Lung (tissue), 12 donors: ENCODE measurements around the gene PPP1R13B. TPM values are rescaled to one million over a fixed set of nuclear protein-coding genes. Genes with fewer than 3 reads are reported as not detected.

Experiments used
- ATAC-seq: fragments of 200-7000 bp; cut with Tn5 transposase; one replicate; pipeline ENCODE4 v1.9.1; 2020; ENCODE audit warnings: moderate number of reproducible peaks; ENCODE audit not compliant: insufficient read depth, low FRiP score
- DNase-seq, 3 donors: peaks; one replicate each; pipeline ENCODE4 v3.0.0-alpha.2; 2013 to 2017
- H3K27ac ChIP-seq, 2 donors: one replicate each; pipeline ENCODE4 v1.5.1; 2013; ENCODE audit warnings: mild to moderate bottlenecking in 2 of 2, moderate library complexity in 2 of 2, control low read depth in 1 of 2, inconsistent platforms in 1 of 2, low read depth in 1 of 2, low read length in 1 of 2
- H3K27me3 ChIP-seq, 3 donors: one replicate each; pipeline ENCODE4 v1.5.1; 2013; ENCODE audit warnings: low read length in 2 of 3; ENCODE audit not compliant: control insufficient read depth in 3 of 3, insufficient read depth in 3 of 3
- H3K36me3 ChIP-seq, 4 donors: one replicate each; pipeline ENCODE4 v1.5.1; 2013; ENCODE audit warnings: low read length in 4 of 4, mild to moderate bottlenecking in 1 of 4, moderate library complexity in 1 of 4; ENCODE audit not compliant: control insufficient read depth in 4 of 4, insufficient read depth in 4 of 4
- H3K4me1 ChIP-seq, 5 donors: one replicate each; pipeline ENCODE4 v1.5.1; 2013; ENCODE audit warnings: low read length in 5 of 5, mild to moderate bottlenecking in 2 of 5, moderate library complexity in 1 of 5; ENCODE audit not compliant: control insufficient read depth in 5 of 5, insufficient read depth in 5 of 5
- H3K4me3 ChIP-seq: one replicate; pipeline ENCODE4 v1.5.1; 2013; ENCODE audit warnings: mild to moderate bottlenecking, control low read depth, moderate library complexity
- H3K9ac ChIP-seq, 2 donors: one replicate each; pipeline ENCODE4 v1.5.1; 2013; ENCODE audit warnings: low read length in 2 of 2, control low read depth in 1 of 2; ENCODE audit not compliant: insufficient read depth in 1 of 2
- H3K9me3 ChIP-seq, 4 donors: one replicate each; pipeline ENCODE4 v1.5.1; 2013; ENCODE audit warnings: low read length in 3 of 4, mild to moderate bottlenecking in 1 of 4, moderate library complexity in 1 of 4; ENCODE audit not compliant: control insufficient read depth in 4 of 4, insufficient read depth in 3 of 4
- WGBS, 2 donors: extraction: QIAGEN DNeasy Blood & Tissue Kit; methylation state at CpG; one replicate each; pipeline ENCODE4 v1.1.7; 2013; 5-methylcytosine and 5-hydroxymethylcytosine counted together
- polyA plus RNA-seq, 2 donors: library from polyadenylated mRNA; stranded (reverse); fragments of 200-250 nt; gene quantifications; one replicate each; pipeline ENCODE4 v1.2.1, GENCODE V29; 2013
- total RNA-seq, 2 donors: library from RNA; depleted of rRNA in 1 of 2; stranded (reverse); fragments of >200 nt in 1 of 2; gene quantifications; one replicate each; pipeline ENCODE4 v1.2.1, GENCODE V29; 2014 to 2021
- TF ChIP-seq, protein P1 (sequence below): IDR thresholded peaks from 2 replicates; pipeline ENCODE4 v1.5.1; 2012; ENCODE audit warnings: mild to moderate bottlenecking; ENCODE audit errors: control extremely low read depth, extremely low read depth
- donor health status: control.
- donor health status: control.
- donor health status: Bipolar disorder and iron deficiency.
- donor health status: healthy.
- donor health status: DM: yes; HTN: yes; CAD: no.

The PPP1R13B gene
- total and polyA plus RNA-seq, 4 donors, result 12.0 to 66.6 (median 38.4) TPM

DNA sequence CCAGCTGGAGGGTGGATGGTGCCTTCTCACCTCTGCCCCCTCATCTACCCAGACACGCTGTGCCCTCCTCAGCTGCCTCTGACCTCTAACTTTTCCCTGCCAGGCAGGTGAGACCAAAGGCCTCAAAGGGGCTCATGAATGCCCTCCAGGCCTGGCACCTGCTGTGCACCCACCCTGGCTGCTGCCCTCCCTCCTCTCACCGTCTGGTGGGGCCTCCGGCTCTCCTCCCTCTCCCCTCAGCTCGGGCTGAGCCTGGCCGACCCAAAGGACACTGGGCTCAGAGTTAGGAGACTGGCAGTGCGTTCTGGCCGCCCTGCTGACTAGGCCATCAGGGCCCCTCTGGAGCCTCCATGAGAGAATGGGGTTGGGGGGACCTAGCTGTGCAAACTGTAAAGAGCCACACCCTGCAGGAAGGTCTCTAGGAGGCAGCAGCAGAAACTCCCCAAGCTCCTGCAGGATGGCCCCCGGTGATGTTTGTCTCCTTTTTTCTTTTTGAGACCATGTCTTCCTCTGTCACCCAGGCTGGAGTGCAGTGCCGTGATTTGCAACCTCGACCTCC is 40.3 kb upstream of the PPP1R13B start:
- ATAC-seq (no peak), DNase-seq (peak in 1 of 3 donors; percentile 6)
- TF ChIP-seq, protein P1, sequence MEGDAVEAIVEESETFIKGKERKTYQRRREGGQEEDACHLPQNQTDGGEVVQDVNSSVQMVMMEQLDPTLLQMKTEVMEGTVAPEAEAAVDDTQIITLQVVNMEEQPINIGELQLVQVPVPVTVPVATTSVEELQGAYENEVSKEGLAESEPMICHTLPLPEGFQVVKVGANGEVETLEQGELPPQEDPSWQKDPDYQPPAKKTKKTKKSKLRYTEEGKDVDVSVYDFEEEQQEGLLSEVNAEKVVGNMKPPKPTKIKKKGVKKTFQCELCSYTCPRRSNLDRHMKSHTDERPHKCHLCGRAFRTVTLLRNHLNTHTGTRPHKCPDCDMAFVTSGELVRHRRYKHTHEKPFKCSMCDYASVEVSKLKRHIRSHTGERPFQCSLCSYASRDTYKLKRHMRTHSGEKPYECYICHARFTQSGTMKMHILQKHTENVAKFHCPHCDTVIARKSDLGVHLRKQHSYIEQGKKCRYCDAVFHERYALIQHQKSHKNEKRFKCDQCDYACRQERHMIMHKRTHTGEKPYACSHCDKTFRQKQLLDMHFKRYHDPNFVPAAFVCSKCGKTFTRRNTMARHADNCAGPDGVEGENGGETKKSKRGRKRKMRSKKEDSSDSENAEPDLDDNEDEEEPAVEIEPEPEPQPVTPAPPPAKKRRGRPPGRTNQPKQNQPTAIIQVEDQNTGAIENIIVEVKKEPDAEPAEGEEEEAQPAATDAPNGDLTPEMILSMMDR, result no peak
- 81 to 94% methylated on average over 10 of the region's 10 CpGs for WGBS, 2 donors
- H3K27ac ChIP-seq, result no peak overlapping the region
- H3K27me3 ChIP-seq, result no peaks in the 10 kb centered on the region
- H3K4me3 ChIP-seq, result no peak overlapping the region
- H3K4me1 ChIP-seq, result peaks cover 0 to 29% (median 15%) of the 10 kb centered on the region in 5 donors
- H3K36me3 ChIP-seq, result no peaks in the 10 kb centered on the region
- no peaks in the 10 kb centered on the region for H3K9me3 ChIP-seq
- H3K9ac ChIP-seq, result no peak overlapping the region

DNA sequence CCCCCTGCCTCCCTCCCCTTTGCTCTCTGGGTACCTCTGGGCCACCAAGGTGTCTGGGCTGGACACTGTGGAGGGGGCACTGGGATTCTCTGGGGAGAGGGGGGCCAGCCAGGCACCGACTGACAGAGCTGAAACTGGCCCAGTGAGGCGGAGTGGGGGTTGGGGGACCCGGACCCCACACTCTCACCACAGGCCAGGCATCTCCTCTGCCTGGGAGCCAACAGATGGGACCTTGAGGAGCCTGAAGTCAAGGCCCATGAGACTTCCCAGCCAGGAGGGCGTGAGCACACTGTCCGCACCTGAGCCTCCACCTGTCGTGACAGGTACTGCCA is 39.8 kb upstream of the PPP1R13B start:
- TF ChIP-seq, protein P1, result no peak
- H3K9ac ChIP-seq, result no peak overlapping the region
- no peak overlapping the region for H3K4me3 ChIP-seq
- WGBS, 2 donors, result 89 to 96% methylated on average over 6 of the region's 6 CpGs
- no peak overlapping the region for H3K27ac ChIP-seq
- no peak for ATAC-seq
- no peaks in the 10 kb centered on the region for H3K9me3 ChIP-seq
- DNase-seq, result peak in 1 of 3 donors; percentile 10
- H3K27me3 ChIP-seq, result no peaks in the 10 kb centered on the region
- no peaks in the 10 kb centered on the region for H3K36me3 ChIP-seq
- H3K4me1 ChIP-seq, result peaks cover 0 to 34% (median 20%) of the 10 kb centered on the region in 5 donors

DNA sequence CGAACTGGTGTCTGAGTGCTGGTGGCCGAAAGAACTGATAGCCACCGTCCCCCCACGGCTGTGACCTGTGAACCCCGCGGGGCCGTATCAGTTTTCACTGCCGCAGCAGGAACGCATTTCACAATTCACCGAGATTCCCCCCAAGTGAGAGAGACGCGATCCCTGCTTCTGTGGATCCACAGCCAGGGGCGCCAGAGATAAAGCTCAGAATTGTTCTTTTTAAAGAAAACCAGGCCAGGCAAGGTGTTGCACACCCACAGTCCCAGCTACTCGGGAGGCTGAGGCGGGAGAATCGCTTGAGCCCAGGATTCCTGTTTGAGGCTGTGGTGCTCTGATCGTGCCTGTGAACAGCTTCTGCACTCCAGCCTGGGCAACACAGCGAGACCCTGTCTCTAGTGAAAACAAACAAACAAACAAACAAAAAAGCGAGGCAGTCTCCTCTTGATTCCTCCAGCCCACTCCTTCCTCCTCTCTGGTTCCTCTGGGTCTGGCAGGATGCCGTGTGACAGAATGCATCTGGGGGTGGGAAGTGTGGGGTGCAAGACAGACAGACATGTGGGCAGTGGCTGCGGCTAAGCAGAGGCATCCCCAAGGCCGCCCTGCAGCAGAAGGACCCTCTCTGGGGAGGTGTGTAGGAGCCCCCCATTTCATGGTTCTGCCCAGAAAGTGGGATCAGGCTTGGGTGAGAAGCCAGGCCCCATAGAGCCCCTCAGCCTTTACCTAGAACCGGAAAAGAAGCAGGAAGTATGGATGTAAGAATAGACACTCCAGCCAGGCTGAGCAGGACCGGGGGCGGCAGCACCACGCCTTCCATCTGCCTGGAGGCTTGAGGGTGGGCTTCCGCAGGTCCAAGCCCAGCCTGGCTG is 39.2 kb upstream of the PPP1R13B start:
- Histone ChIP-seq H3K27ac (no peak overlapping the region), H3K4me3 (no peak overlapping the region), H3K9ac (no peak overlapping the region), H3K4me1 (peaks cover 0 to 40% (median 26%) of the 10 kb centered on the region in 5 donors), H3K36me3 (no peaks in the 10 kb centered on the region), H3K9me3 (no peaks in the 10 kb centered on the region), H3K27me3 (no peaks in the 10 kb centered on the region)
- TF ChIP-seq, protein P1, result no peak
- DNase-seq (peak; percentile 49 to 69 (median 54)), ATAC-seq (no peak)
- WGBS, 2 donors, result 70 to 77% methylated on average over 27 of the region's 27 CpGs
